HG03457 (cell line): Measurements from ENCODE around the gene TIMM8B.
"Not testable (repeated sequence)": the region's sequence is repeated elsewhere in the genome, so short reads cannot be mapped to it uniquely, and the experiment has no call there.

ENCODE experiments used
- ATAC-seq: cut with Tn5 transposase; IDR thresholded peaks from one replicate; pipeline ENCODE4 v1.9.1; 2021; ENCODE audit warnings: moderate number of reproducible peaks; ENCODE audit not compliant: unreplicated experiment

The TIMM8B gene

GRCh38 chr11:112085822-112086421, 634 bp downstream of the TIMM8B start:
- peak; percentile 21 for ATAC-seq

DNA sequence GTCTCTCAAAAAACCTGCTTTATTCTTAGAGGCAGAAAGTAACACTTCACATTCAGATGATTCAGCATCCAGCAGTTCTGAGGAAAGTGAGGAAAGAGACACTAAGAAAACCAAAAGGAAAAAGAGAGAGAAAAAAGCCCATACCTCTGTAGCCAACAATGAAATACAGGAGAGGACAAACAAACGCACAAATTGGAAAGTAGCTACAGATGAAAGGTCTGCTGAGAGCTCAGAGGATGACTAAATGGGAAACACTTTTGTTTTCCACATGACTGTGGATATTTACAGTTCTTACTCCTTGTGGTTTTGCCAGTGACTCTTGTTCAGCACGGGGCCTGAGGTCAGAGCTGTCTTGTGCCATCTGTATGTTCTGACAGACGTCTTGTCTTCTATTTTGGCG, 3.8 kb downstream of the TIMM8B start:
- no peak for ATAC-seq

DNA sequence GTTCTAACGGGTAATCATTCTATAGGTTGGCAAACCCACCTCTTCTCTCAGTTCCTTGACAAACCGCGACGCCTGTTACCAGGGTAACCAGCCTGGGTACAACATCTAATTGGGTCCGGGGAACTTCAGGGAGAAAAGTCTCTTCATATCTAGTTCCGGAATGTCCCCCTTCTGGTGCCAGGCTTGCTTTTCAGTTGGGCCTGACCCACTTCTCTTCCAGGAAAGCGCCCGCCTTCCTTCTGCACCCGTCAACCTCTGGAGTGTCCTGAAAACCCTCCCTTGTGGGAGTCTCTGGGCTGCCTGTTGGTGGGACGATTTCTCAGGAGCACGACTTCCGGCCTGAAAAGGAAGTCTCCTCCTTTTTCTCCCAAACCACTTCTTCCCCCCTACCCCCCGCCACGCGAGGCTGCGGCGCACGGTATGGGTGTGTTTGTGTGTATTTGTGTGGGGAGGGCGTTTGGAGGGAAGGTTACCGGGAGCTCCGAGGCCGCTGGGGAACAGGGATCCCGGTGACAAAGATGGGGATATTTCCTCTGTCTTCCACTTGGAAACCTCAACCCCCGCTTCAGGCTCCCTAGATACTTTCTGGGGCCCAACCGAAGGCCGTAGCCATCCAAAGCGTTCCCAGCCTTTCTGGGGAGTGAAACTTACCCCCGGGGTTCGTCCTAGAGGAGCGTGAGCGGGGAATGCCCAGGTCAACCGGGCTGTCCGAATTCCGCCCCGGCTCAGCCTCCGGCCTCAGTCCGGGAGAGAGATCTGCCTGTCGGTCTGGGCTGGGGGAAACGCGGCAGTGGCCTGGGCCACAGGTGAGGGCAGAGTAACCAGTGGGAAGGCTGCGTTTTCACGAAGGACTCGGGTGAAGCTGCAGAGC, 12.4 kb downstream of the TIMM8B start, which contains the start of the genes NKAPD1 and PIH1D2:
TSS of gene NKAPD1 (plus strand) at position 359 of the 871 bp plus-strand sequence. CDS start 1,276 bp downstream, outside the sequence.
TSS of gene PIH1D2 (minus strand) at position 77 of the 871 bp plus-strand sequence. CDS start 843 bp downstream, outside the sequence.
- peak; percentile 74 for ATAC-seq

- no peak for ATAC-seq
These were observed 23.6 kb downstream of the TIMM8B start for GRCh38 chr11:112062923-112063322.

- ATAC-seq: no peak
These were observed 28.5 kb downstream of the TIMM8B start for GRCh38 chr11:112058103-112058502.

GRCh38 chr11:112057170-112057569, 29.4 kb downstream of the TIMM8B start:
- ATAC-seq: no peak

DNA sequence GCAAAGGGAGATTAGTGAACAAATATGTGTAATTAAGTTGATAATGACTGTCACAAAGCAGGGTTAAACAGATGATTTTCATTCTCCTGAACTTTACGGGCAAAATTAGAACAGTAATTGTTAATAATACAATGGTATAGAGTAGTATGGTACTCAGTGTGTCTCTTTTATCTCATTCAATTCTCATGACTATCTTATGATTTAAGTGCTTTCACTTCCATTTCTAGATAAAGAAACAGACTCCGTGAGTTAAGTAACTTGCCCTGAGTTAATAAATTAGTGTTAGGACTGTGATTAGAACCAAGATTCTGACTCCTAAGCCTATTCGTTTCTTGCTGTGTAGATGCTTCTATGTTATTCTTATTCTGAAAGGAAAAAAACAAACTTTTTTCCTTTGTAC, 34.8 kb downstream of the TIMM8B start:
- ATAC-seq: no peak

DNA sequence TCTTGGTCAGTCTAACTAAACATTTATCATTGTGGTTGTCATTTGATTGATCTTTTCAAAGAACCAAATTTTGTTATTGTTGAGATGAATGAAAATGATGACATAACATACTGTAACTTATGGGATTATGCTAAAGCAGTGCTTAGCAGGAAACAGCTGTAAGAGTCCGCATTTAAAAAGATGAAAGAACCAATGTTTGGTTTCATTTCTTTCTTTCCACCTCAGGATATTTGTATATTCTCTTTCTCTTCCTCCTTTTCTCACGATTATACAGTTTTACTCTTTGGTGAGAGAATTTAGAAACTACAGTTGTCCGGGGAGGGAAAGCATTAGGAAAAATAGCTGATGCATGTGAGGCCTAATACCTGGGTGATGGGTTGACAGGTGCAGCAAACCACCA, 35.8 kb downstream of the TIMM8B start:
- peak; percentile 54 for ATAC-seq

DNA sequence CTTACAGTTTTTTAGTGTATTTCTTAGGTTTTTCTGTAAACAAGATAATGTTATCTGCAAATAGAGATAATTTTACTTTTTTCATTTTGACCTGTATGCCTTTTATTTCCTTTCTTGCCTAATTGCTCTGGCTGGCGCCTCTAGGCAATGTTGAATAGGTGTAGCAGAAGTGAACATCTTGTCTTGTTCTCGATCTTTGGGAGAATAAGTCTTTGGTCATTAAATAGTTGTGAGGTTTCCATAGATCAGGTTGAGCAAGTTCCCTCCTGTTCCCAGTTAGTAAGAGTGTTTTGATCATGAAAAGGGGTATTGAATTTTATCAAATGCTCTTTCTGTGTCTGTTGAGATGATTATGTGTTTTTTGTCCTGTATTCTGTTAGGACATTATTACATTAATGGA, 36.8 kb downstream of the TIMM8B start:
- no peak for ATAC-seq

DNA sequence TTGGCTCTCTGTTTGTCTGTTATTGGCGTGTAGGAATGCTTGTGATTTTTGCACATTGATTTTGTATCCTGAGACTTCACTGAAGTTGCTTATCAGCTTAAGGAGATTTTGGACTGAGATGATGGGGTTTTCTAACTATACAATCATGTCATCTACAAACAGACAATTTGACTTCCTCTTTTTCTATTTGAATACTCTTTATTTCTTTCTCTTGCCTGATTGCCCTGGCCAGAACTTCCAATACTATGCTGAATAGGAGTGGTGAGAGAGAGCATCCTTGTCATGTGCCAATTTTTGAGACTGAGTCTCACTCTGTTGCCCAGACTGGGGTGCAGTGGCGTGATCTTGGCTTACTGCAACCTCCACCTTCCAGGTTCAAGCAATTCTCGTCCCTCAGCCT, 38.3 kb downstream of the TIMM8B start:
- ATAC-seq: not testable (repeated sequence)

DNA sequence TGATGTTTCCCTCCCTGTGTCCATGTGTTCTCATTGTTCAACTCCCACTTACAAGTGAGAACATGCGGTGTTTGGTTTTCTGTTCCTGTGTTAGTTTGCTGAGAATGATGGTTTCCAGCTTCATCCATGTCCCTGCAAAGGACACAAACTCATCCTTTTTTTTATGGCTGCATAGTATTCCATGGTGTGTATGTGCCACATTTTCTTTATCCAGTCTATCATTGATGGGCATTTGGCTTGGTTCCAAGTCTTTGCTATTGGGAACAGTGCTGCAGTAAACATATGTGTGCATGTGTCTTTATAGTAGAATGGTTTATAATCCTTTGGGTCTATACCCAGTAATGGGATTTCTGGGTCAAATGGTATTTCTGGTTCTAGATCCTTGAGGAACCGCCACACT, 39.9 kb downstream of the TIMM8B start:
- not testable (repeated sequence) for ATAC-seq

DNA sequence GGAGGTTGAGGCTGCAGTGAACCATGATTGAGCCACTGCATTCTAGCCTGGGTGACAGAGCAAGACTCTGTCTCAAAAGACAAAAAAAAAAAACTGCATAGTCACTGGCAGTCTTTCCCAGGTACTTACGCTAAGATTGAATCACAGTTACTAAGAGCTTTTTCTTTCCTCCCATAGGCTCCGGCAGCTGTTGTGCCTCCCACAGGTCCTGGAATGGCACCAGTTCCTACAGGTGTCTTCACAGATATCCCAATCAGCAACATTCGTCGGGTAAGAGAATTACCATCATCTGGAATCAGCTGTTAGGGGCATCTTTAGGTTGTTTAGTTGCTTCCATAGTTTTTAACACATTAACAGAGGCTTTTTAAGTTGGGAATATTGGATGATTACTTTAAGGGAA, 41.6 kb downstream of the TIMM8B start:
- no peak for ATAC-seq

- no peak for ATAC-seq
These were observed 43.6 kb downstream of the TIMM8B start for GRCh38 chr11:112042961-112043304.

- no peak for ATAC-seq
These were observed 44.2 kb downstream of the TIMM8B start for GRCh38 chr11:112042161-112042960.

DNA sequence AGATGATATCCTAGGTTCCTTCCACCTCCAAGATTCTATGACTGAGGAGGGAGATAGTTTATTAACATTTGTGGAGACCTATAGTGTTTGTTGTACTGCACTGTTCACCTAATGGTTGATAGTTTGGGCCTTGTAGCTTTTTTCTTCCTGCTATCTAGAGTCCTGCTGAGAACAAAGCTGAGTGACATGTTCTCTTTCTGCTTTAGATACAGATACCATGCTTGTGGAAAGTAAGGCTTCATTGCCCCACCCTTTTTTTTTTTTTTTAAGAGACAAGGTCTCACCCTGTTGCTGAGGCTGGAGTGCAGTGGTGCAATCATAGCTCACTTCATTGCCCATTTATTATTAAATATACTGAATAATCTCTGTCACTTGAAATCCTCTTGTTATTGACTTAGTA, 49.0 kb downstream of the TIMM8B start:
- ATAC-seq: no peak
